Mucosa of gallbladder (tissue), 1 donor: Measurements from ENCODE around the gene GALNT9. TPM values are rescaled to one million over a fixed set of nuclear protein-coding genes. Genes with fewer than 3 reads are reported as not detected.

Experiments used
- DNase-seq: peaks from one replicate; pipeline ENCODE4 v3.0.0-alpha.2; 2020; ENCODE audit warnings: low spot score
- total RNA-seq: library from RNA; stranded (reverse); gene quantifications from one replicate; pipeline ENCODE4 v1.2.1, GENCODE V29; 2021
- donor health status: DM: no; HTN: no; CAD: no.

The GALNT9 gene
- total RNA-seq, 1 donor from 2014 or later, result 0.12 TPM

- no peak for DNase-seq
Observed at GRCh38 chr12:132344601-132345000, 15.2 kb upstream of the GALNT9 start.

GRCh38 chr12:132344181-132344580 is 14.8 kb upstream of the GALNT9 start:
- no peak for DNase-seq

DNA sequence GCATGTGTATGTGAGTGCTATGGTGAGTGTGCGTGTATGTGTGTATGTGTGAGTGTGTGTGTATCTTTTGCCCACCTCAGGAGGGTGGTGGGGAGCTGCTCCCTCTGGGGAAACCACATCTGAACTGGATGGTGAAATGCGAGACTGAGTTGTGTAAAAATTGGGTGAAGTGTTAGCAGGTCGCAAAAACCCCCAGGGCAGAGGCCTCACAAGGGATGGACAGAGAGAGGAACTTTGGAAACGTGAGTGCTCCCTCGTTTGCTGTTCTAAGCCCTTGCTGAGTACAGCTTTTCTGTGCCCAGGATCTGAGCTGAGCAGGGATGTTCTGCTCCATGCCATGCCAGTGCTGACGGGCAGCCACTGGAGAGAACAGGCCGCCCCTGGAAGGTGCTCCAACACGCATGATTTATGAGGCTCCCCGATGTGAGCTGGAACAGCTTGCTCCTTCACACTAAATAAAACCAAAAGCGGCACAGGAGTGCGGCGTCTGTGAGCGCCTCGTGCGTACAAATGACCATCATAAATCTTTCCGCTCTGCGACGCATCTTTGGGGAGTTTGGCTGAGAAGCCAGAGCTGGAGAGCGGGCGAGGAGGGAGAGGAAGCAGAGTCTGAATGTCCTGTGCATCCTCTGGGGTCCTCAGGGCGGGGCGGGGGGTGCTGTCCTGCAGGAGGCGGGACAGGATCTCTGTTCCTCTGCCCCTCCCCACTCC is 14.1 kb upstream of the GALNT9 start:
- DNase-seq, result no peak

DNA sequence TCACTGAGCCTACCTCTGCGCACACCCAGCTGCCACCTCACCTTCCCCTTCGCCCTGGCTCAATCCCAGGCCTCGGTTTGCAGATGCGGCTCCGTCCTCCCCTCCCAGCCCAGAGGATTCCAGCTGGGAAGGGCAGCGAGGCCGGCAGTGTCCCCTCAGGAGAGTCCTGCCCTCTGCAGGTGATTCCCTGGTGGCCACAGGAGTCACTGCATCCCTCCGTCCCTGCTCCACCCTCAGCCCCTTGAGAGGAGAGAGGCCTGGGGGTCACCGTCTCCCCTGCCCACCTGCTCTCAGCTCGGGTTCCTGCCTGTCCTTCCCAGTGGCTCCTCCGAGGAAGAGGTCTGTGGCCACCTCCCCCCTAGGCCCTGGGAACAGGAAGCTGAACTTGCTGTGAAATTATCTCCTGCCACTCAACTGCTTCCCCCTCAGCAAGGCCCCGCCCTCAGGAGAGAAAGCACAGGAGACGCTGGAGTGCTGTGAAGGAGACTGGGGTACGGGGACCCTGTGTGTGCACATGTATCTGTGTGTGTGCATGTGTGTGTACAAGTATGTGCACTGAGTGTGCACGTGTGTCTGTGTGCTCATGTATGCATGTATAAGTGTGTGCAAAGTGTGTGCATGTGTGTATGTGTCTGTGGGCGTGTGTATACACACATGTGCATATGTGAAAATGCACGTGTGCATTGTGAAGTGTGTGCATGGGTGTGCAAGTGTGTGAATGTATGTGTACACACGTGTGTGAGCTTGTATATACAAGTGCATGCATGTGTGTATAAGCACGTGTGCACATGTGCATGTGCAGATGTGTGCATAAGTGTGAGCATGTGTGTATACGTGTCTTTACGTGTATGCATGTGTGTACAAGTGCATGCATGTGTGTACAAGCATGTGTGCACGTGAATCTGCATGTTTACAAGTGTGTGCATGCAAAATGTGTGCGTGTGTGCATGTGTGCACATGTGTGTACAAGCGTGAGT is 13.2 kb upstream of the GALNT9 start:
- no peak for DNase-seq

GRCh38 chr12:132341318-132342050 is 12.1 kb upstream of the GALNT9 start:
- no peak for DNase-seq

- no peak for DNase-seq
Observed at GRCh38 chr12:132340266-132341035, 11.1 kb upstream of the GALNT9 start.

- DNase-seq, result no peak
Observed at GRCh38 chr12:132339856-132340255, 10.5 kb upstream of the GALNT9 start.

GRCh38 chr12:132338781-132339180 is 9.4 kb upstream of the GALNT9 start:
- DNase-seq, result no peak

- DNase-seq, result no peak
Observed at GRCh38 chr12:132338311-132338710, 8.9 kb upstream of the GALNT9 start.

- DNase-seq, result no peak
Observed at GRCh38 chr12:132337557-132337956, 8.2 kb upstream of the GALNT9 start.

- no peak for DNase-seq
Observed at GRCh38 chr12:132336451-132337413, 7.3 kb upstream of the GALNT9 start.

DNA sequence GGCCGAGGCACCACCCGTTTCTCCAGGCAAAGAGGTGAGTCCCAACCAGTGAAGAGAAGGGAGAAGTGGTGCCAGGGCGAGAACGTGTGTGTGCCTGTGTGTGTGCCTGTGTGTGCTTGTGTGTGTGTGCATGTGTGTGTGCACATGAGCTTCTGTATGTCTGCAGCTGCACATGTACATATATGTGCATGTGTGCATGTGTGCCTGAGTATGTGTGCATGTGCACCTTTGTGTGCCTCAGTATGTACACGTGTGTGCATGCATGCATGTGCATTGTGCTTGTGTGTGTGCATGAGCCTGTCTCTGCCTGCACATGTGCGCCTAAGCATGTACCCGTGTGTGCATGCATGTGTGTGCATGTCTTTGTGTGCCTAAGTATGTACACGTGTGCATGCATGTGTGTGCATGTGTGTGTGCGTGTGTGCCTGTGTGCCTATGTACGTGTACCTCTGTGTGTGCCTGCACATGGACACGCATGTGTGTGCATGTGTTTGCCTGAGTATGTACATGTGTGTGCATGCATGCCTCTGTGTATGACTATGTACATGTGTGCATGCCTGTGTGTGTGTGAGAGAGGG is 5.9 kb upstream of the GALNT9 start:
- no peak for DNase-seq

DNA sequence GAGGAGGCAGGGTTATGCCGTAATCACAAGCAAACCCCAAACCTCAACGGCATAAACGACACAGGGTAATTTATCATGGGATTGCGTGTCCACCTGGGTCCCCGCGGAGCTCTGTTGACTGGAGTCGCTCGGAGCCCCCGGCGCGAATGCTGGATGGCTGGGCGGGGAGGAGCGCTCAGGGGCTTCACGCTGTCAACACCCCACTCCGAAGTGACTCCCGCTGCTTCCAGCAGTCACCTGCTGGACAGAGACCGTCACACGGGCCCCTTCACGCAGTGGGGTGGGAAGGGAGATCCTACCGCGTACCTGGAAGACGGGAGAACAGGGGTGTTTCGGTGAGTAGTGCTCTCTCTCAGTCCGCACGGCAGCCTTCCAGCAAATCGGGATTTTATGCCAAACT is 4.4 kb upstream of the GALNT9 start:
- DNase-seq, result no peak

- DNase-seq, result no peak
Observed at GRCh38 chr12:132333273-132333672, 3.9 kb upstream of the GALNT9 start.

- no peak for DNase-seq
Observed at GRCh38 chr12:132330549-132330881, 1.1 kb upstream of the GALNT9 start.

GRCh38 chr12:132329720-132330548 is 545 bp upstream of the GALNT9 start:
- no peak for DNase-seq

DNA sequence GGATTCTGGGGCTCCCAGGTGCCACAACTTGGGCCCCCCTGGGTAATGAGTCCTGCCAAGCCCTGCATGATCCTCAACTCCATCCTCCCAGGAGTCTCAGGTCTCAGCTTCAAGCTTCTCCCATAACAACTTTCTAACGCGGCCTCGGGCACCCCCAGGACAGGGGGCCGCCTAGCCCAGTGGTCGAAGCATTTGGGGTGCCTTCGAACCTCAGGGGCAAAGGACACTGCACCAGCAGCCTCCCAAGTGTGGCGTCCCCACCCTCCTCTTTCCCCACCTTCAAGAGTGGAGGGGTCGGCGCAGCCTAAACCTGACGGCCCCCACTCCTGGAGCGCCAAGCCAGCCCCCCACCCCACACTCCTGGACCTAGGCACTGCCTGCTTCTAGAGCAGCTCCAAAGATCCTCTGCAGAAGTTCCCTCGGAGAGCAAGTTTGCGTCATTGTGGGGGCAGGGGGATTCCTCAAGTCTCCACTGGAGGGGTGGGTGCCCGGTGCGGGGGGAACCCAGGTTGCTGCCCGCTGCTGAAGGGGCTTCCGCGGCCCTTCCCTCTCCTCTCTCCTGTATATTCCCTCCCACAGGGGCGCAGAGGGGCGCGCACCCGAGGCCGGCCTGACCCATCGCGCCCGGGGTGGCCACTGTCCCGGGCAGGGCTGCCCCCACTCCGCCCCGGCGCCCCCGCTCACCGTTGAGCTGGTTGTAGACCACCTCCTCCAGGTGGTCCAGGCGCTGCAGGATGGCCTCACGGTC is 933 bp downstream of the GALNT9 start:
- no peak for DNase-seq
